ENCODE measurements around the gene ABHD3.
"Not testable (repeated sequence)": the region's sequence is repeated elsewhere in the genome, so short reads cannot be mapped to it uniquely, and the experiment has no call there.

Gene ABHD3

GRCh38 chr18:21702602-21703001 lies 2.0 kb downstream of the ABHD3 start:
- no peak for DNase-seq

DNA sequence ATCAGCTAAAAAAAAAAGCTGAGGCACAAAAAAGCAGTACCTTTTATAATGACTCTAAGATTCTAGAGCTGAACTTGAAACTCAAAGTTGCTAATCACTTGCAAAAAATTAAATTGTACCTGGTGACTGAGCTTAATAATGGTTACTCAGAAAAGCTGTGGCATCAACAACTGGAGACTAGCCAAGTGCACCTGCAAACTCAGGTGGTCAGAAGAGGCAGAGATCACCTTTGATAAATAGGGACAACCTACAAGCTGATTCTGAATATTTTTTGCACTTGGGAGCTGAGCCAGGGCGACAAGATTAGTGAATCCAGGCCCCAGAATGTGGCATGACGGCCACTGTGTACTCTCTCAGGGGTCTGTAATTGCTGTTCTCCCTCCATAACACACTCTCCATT lies 3.0 kb downstream of the ABHD3 start:
- peak; percentile 96 for DNase-seq

- DNase-seq: peak; percentile 78
Measured at GRCh38 chr18:21700528-21701075, 4.0 kb downstream of the ABHD3 start.

DNA sequence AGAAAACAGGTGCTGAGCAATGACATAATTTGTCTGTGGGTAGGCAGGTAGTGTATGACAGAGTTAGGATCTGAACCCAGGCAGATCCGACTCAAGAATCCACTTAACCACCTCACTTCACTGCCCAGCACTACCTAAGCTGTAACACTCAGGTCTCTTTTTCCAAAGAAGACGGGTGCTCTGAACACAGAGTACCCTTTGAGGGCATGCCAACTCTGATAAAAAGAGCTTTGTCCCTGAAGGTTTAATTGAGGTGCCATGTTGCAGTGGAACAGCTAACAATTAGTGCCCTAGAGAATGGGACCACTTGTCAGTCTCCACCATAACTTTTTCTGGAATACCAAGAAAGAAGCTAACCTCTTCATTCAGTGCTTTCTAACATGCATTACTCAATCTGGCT lies 11.3 kb downstream of the ABHD3 start:
- no peak for DNase-seq

DNA sequence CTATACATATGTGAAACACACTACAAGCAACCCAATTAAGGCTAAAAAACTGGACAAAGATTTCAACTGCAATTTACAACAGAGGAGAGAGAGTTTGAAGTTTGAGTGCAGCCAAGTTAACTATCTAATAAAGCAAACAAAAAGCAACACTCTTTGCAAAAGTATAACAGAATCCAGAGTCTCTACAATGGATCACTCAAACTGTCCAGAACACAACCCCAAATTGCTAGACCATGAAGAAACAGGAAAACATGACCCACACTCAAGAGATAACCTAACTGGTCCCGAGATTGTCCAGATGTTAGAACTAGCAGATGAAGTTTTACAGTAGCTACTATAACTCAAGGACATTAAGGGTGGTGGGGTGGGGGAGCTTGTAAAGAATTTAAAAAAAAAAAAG lies 14.8 kb downstream of the ABHD3 start:
- no peak for DNase-seq

- DNase-seq: no peak
Measured at GRCh38 chr18:21686282-21687105, 18.1 kb downstream of the ABHD3 start.

- not testable (repeated sequence) for DNase-seq
Measured at GRCh38 chr18:21685556-21685981, 19.0 kb downstream of the ABHD3 start.

DNA sequence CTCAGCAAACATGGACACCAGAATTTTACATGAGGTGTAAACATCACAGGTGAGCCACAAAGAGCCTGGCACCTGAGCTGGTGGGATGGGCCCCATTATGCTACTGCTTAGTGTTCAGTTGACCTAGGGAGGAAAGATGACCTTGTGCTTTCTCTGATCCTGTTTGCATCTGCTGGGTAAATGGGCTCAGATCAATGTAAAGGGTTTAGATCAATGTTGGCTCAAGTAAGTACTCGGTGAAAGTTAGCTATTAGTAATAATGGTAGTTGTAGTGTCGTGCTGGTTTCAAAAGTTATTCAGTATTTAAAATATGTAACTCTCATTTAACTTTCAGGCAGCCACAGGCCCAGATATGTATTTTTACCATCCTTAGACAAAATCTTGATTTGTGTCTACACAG lies 19.8 kb downstream of the ABHD3 start:
- DNase-seq: no peak

DNA sequence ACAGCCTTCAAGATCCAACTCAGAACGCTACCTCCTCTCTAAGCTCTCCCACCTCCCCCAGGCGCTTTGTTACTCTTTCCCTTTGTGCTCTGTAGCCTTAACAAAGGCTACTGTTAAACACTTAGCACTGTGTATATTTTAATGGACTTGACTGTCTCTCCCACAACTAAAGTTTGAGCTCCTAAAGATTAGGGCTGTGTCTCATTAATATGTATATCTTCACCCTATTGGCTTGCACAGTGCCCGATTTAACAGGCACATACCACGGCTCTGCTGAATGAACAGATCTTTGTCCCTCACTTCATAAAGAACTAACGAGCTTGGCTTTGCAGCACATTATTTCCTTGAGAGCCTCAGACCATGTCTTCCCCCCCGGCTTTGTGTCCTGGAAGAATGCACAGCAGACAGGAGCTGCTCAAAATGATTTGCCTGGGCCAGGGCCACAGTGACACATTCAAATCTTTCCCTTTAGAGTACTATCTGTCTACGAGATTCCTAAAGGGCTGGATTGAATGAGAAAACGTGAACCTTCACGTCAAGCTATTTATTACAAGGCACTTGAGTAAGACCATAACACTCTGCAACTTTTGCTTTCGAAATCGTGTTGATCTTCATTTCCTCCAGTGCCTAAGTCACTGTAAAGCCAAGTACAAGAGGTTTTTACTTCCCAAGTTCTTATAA lies 22.1 kb downstream of the ABHD3 start:
- no peak for DNase-seq

- no peak for DNase-seq
Measured at GRCh38 chr18:21680161-21680560, 24.4 kb downstream of the ABHD3 start.

- DNase-seq: no peak
Measured at GRCh38 chr18:21678859-21679258, 25.7 kb downstream of the ABHD3 start.

GRCh38 chr18:21675354-21675753 lies 29.2 kb downstream of the ABHD3 start:
- not testable (repeated sequence) for DNase-seq

DNA sequence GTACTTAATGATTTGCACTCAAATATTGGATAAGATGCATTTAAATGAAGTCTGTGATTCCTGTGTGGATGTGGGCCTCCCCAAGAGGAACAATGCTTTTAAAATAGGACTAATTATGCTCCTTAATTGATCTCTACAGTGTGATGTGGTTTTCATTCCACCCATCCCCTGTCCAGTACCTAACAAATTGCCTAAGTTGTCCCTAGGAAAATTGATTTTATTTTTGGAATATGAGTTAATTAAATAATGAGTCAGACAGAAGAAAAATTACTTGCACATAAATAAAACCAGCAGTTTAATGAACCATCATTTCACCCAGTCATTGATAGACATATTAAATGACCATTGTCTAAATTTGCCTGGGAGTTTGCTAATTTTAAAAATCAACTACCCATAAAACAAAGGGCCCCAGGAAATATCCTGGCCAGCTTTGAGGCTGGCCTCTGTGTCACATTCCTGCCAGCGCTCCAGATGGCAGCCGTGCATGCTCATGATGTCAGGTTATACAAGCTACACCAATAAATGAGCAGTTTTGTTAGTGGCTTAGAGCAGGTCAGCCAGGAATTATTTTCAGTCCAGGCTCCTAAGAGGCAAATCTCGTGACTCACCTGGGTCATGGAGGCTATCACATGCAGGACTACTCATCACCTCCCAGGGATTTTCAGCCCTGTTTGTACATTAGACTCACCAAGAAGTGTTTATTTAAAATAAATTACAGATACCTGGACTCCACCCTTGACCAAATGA lies 31.9 kb downstream of the ABHD3 start:
- no peak for DNase-seq

DNA sequence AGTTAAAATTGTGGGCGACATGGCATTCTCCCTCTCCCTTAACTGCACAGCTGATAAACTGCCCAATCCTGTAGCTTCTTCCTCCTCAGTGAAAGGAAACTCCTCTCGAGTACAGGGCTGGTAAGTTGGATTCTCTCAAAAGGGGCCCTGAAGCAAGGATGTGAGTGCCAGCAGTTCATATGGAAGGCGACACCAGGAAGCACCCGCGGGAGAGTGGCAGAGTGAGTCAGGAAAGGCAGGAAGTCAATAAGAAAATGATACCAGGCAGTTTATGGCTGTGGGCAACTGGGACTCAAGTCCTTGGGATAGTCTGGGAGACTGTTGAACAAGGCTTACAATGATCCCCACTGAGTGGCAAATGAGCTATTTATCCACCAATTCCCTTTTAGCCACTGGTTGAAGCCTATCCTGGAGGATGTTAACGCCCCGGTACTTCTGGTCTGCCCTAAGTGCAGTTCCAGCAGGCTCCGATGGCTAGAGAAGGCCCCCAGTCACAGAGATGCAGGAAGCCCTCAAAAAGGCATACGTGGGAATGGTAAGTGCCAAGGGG lies 34.8 kb downstream of the ABHD3 start:
- no peak for DNase-seq

DNA sequence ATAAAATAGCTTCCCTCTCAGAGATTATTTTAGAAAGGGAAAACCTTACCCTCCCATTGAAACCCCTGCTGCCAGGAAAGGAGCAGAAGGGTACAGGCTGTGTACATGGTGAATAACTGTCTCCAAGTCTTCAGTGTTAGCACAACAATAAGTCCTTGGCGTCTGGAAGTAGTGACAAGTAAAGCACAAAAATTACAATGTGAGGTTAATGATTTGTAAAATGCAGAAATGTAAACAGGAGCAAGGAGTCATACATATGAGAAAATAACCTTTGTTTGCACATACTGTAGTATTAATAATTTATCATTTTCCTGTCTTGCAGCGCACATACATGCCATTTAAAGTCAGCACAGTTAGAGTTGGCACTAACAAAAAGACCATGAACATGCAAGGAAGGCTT lies 40.5 kb downstream of the ABHD3 start:
- DNase-seq: no peak

DNA sequence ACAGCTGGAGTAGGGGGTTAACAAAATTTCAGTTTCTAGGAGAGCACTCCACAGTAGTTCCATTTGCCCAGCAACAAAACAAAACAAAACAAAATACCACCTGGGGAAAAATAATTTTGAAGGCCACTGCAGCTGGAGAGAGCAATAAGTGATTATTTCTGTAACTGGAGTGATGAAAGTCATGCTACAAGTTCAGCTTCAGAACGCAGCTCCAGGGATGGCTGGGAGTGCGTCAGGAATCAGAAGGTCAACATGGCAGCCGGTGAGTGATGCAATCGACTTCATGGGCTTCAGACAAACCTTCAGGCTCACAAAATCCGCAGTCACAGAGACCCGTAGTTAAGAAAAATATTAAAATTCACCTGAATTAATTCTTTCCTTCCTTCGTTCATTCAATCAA lies 41.0 kb downstream of the ABHD3 start:
- DNase-seq: no peak

DNA sequence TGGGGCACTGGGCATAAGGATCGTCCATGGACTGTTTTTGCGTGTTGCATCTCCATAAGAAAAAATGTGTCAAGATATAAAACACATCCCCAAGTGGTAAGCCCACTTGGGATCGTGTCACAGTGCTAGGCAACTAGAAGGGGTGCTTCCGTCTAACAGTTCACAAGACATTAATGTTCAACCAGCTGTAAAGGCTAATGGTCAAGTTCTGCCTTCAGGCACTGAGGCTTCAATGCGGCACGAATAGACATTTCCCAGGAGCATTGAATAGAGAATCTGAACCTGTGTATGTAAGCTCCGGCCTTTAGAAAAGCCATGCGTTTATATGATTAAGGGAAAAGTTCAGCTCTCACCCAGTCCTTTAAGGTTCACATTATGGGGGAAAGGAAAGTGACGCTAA lies 42.0 kb downstream of the ABHD3 start:
- no peak for DNase-seq

GRCh38 chr18:21660078-21660477 lies 44.5 kb downstream of the ABHD3 start:
- no peak for DNase-seq

DNA sequence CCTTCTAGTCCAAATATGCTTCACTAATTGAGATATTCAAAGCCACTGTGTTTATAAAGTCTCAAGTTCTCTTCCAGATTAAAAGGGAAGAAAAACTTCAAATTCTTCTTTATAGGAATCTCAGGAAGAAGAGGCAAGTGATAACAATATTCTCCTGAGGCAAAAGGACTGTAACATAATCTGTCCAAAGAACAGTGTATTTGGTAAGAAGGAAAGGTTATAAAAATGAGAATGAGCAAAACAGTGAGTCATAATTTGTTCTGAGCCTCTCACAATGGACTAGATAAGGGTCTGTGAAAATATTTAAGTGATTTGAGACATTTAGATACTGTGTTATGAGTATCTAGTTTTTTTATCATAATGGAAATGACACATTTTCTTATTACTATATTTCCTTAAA lies 48.2 kb downstream of the ABHD3 start:
- no peak for DNase-seq

DNA sequence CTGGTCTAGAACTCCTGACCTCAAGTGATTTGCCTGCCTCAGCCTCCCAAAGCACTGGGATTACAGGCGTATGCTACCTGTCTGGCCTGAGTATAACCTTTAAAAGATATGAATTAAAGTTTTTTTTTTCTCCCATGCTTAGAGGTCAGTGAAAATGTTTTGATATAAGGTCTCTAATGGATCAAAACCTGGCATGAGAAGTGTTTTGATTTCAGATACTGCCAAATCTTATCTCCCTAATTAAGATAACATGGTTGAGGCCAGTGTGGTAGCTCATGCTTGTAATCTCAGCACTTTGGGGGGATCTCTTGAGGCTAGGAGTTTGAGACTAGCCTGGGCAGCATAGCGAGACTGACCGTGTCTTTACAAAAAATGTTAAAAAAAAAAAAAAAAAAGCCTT lies 51.2 kb downstream of the ABHD3 start:
- DNase-seq: no peak

DNA sequence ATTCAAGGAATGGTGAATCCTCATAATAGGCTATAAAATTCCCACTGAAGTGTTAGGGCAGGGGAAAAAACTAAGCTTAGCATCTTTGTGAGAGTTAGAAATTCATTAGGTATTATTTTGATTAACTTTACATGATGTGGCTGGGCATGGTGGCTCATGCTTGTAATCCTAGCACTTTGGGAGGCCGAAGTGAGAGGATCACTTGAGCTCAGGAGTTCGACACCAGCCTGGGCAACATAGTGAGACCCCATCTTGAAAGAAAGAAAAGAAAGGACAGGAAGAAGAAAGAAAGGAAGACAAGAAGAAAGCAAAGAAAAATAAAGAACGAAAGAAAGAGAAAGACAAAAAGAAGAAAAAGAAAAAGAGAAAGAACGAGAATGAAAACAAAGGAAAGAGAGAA lies 52.5 kb downstream of the ABHD3 start:
- DNase-seq: no peak

DNA sequence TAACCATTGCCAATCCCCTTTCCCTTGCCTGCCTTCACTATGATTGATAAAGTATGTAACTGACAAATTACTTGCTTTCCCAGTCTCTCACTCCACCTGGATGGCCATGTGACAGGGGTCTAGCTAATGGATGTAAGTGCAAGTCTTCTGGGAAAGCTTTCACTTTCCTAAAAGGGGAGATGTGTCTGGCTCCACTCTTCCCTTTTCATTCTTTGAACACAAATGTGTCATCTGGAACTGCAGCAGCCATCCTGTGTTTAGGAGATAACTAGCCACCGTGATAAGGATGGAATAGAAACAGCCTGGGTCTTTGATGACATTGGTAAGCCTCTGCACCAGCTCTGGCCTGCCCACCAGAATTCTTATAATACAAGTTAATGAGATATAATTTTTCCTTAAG lies 54.3 kb downstream of the ABHD3 start:
- DNase-seq: no peak

DNA sequence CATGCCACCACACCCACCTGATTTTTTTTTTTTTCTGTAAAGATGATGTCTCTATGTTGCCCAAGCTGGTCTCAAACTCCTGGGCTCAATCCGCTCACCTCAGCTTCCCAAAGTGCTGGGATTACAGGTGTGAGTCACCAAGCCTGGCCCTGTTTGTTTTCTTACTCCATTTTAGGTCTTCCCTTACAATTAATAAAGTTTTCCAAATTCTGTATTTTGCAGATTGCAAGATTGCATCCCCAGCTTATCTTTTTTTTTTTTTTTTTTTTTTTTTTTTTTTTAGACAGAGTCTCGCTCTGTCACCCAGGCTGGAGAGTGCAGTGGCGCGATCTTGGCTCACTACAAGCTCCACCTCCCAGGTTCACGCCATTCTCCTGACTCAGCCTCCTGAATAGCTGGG lies 64.2 kb downstream of the ABHD3 start:
- DNase-seq: not testable (repeated sequence)
